ENCODE data around the gene PERM1.
"Not testable (repeated sequence)": the region's sequence is repeated elsewhere in the genome, so short reads cannot be mapped to it uniquely, and the experiment has no call there.

The PERM1 gene

GRCh38 chr1:1001057-1001783 lies 19.3 kb upstream of the PERM1 start:
- peak overlapping the region; percentile 43; the same call in 1 of the 2 replicates for H3K4me3 ChIP-seq (ENCODE audit: low read length)
- peaks cover 93% of the 10 kb centered on the region for H3K27me3 ChIP-seq (ENCODE audit: insufficient read depth, low read length)

GRCh38 chr1:1000357-1001056 lies 18.6 kb upstream of the PERM1 start:
- Histone ChIP-seq H3K9ac (ENCODE audit: low read depth, low read length) (no peak overlapping the region), H3K9me3 (ENCODE audit: insufficient read depth, low read depth, low read length) (no peaks in the 10 kb centered on the region), H3K4me1 (ENCODE audit: insufficient read depth, low read length) (peaks cover 7% of the 10 kb centered on the region; the same call in 1 of the 2 replicates), H3K27ac (ENCODE audit: low read length) (no peak overlapping the region), H3K36me3 (ENCODE audit: insufficient read depth, low read depth, low read length) (no peaks in the 10 kb centered on the region), H3K4me3 (ENCODE audit: low read length) (peak overlapping the region; percentile 61), H3K27me3 (ENCODE audit: insufficient read depth, low read length) (peaks cover 99% of the 10 kb centered on the region)

More at GRCh38 chr1:1001057-1001783, 19.3 kb upstream of the PERM1 start:
- Histone ChIP-seq H3K9me3 (ENCODE audit: insufficient read depth, low read depth, low read length) (no peaks in the 10 kb centered on the region), H3K27ac (ENCODE audit: low read length) (no peak overlapping the region), H3K36me3 (ENCODE audit: insufficient read depth, low read depth, low read length) (no peaks in the 10 kb centered on the region), H3K4me1 (ENCODE audit: insufficient read depth, low read length) (peaks cover 7% of the 10 kb centered on the region; the same call in 1 of the 2 replicates), H3K9ac (ENCODE audit: low read depth, low read length) (no peak overlapping the region)

DNA sequence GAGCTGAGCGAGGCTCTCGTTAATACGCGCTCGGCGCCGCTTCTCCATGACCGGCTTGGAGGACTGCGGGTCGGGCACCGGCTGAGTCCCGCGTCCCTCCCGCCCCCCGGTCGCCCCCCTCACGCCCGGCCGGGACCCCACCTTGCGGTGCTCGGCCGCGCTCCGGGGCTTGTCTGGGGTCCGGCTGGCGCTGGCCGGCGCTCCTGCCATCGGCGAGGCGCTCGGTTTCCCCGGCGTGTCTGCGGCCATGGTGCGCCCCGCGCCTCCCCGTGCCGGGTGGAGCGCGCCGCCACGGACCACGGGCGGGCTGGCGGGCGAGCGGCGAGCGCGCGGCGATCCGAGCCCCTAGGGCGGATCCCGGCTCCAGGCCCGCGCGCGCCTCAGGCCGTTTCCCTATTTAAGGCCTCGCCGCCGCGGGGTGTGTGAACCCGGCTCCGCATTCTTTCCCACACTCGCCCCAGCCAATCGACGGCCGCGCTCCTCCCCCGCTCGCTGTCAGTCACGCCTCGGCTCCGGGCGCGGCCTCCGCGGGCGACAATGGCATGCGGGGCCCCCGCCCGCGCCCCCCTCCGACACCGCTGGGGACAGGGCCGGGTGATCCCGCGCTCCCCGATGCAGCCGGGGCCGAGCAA lies 17.9 kb upstream of the PERM1 start, which contains the start of gene HES4:
Gene HES4 (minus strand): TSS at position 373 of the 632 bp plus-strand sequence. CDS start 124 bp downstream, at position 249.
- no peak within 1 kb of the TSS for H3K27ac ChIP-seq (ENCODE audit: low read length)
- H3K4me3 ChIP-seq (ENCODE audit: low read length) = peak within 1 kb of the TSS; percentile 61
- peaks cover 99% of the 10 kb centered on the region for H3K27me3 ChIP-seq (ENCODE audit: insufficient read depth, low read length)
- H3K4me1 ChIP-seq (ENCODE audit: insufficient read depth, low read length) = peaks cover 5% of the 10 kb centered on the region; the same call in 1 of the 2 replicates
- no peaks in the 10 kb centered on the region for H3K36me3 ChIP-seq (ENCODE audit: insufficient read depth, low read depth, low read length)
- no peak within 1 kb of the TSS for H3K9ac ChIP-seq (ENCODE audit: low read depth, low read length)
- H3K9me3 ChIP-seq (ENCODE audit: insufficient read depth, low read depth, low read length) = no peaks in the 10 kb centered on the region

- Histone ChIP-seq H3K9me3 (ENCODE audit: insufficient read depth, low read depth, low read length) (no peaks in the 10 kb centered on the region), H3K4me1 (ENCODE audit: insufficient read depth, low read length) (no peaks in the 10 kb centered on the region), H3K4me3 (ENCODE audit: low read length) (no peak overlapping the region; the same call in 1 of the 2 replicates), H3K27me3 (ENCODE audit: insufficient read depth, low read length) (peaks cover 99% of the 10 kb centered on the region), H3K27ac (ENCODE audit: low read length) (no peak overlapping the region), H3K36me3 (ENCODE audit: insufficient read depth, low read depth, low read length) (no peaks in the 10 kb centered on the region), H3K9ac (ENCODE audit: low read depth, low read length) (no peak overlapping the region)
Observed at GRCh38 chr1:998995-999724, 17.3 kb upstream of the PERM1 start.

- H3K36me3 ChIP-seq (ENCODE audit: insufficient read depth, low read depth, low read length) = no peaks in the 10 kb centered on the region
- no peak overlapping the region for H3K27ac ChIP-seq (ENCODE audit: low read length)
- no peak overlapping the region; the same call in 1 of the 2 replicates for H3K4me3 ChIP-seq (ENCODE audit: low read length)
- no peaks in the 10 kb centered on the region for H3K9me3 ChIP-seq (ENCODE audit: insufficient read depth, low read depth, low read length)
- peaks cover 98% of the 10 kb centered on the region for H3K27me3 ChIP-seq (ENCODE audit: insufficient read depth, low read length)
- no peak overlapping the region for H3K9ac ChIP-seq (ENCODE audit: low read depth, low read length)
- H3K4me1 ChIP-seq (ENCODE audit: insufficient read depth, low read length) = no peaks in the 10 kb centered on the region
Observed at GRCh38 chr1:998745-998994, 16.8 kb upstream of the PERM1 start.

DNA sequence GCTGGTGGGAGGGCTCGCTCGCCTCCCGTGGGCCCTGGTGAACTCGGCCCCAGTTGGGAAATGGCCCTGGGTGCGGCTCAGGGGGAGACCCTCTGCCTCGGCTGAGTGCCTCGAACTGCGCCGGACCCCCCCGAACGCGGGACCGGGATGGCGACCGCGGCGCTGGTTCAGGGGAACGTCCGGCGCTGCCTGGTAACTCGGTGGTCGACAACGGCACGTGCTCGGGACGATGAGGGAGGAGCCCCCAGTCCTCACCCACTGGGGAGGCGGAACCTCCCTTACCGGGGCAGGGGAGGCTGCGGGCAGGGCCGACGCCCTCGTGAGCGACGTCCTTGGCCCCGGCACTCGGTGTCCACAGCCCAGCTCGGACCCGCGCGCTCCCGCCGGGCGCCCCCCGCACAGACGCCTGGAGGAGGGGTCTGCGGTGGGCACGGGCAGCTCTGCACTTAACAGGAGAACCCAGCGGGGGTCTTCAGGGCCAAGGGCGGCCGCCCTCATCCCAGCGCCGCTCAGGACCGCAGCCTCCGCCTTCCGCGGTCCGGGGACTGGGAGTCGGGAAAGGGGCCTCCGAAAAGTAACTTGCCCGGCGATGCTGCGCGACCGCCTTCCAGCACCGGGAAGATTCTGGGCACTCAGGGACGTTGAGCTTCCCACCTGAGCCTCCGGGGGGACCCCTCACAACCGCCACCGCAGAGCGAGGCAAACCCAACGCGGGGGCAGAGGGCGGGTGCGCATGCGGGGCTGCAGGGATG lies 16.3 kb upstream of the PERM1 start:
- Histone ChIP-seq H3K27me3 (ENCODE audit: insufficient read depth, low read length) (peaks cover 98% of the 10 kb centered on the region), H3K9me3 (ENCODE audit: insufficient read depth, low read depth, low read length) (no peaks in the 10 kb centered on the region), H3K36me3 (ENCODE audit: insufficient read depth, low read depth, low read length) (no peaks in the 10 kb centered on the region), H3K9ac (ENCODE audit: low read depth, low read length) (no peak overlapping the region), H3K4me3 (ENCODE audit: low read length) (no peak overlapping the region), H3K27ac (ENCODE audit: low read length) (no peak overlapping the region), H3K4me1 (ENCODE audit: insufficient read depth, low read length) (no peaks in the 10 kb centered on the region)

GRCh38 chr1:997713-997992 lies 15.8 kb upstream of the PERM1 start:
- no peak overlapping the region for H3K27ac ChIP-seq (ENCODE audit: low read length)
- H3K36me3 ChIP-seq (ENCODE audit: insufficient read depth, low read depth, low read length) = no peaks in the 10 kb centered on the region
- no peaks in the 10 kb centered on the region for H3K4me1 ChIP-seq (ENCODE audit: insufficient read depth, low read length)
- no peak overlapping the region for H3K4me3 ChIP-seq (ENCODE audit: low read length)
- no peak overlapping the region for H3K9ac ChIP-seq (ENCODE audit: low read depth, low read length)
- H3K27me3 ChIP-seq (ENCODE audit: insufficient read depth, low read length) = peaks cover 98% of the 10 kb centered on the region
- no peaks in the 10 kb centered on the region for H3K9me3 ChIP-seq (ENCODE audit: insufficient read depth, low read depth, low read length)

GRCh38 chr1:996851-997712 lies 15.2 kb upstream of the PERM1 start:
- no peak overlapping the region for H3K27ac ChIP-seq (ENCODE audit: low read length)
- no peaks in the 10 kb centered on the region for H3K9me3 ChIP-seq (ENCODE audit: insufficient read depth, low read depth, low read length)
- H3K4me3 ChIP-seq (ENCODE audit: low read length) = no peak overlapping the region
- H3K36me3 ChIP-seq (ENCODE audit: insufficient read depth, low read depth, low read length) = no peaks in the 10 kb centered on the region
- no peaks in the 10 kb centered on the region for H3K4me1 ChIP-seq (ENCODE audit: insufficient read depth, low read length)
- peaks cover 96% of the 10 kb centered on the region for H3K27me3 ChIP-seq (ENCODE audit: insufficient read depth, low read length)
- H3K9ac ChIP-seq (ENCODE audit: low read depth, low read length) = no peak overlapping the region

GRCh38 chr1:995665-996633 lies 14.1 kb upstream of the PERM1 start:
- no peaks in the 10 kb centered on the region for H3K36me3 ChIP-seq (ENCODE audit: insufficient read depth, low read depth, low read length)
- H3K27ac ChIP-seq (ENCODE audit: low read length) = no peak overlapping the region
- no peaks in the 10 kb centered on the region for H3K4me1 ChIP-seq (ENCODE audit: insufficient read depth, low read length)
- no peak overlapping the region for H3K4me3 ChIP-seq (ENCODE audit: low read length)
- no peaks in the 10 kb centered on the region for H3K9me3 ChIP-seq (ENCODE audit: insufficient read depth, low read depth, low read length)
- H3K27me3 ChIP-seq (ENCODE audit: insufficient read depth, low read length) = peaks cover 94% of the 10 kb centered on the region
- no peak overlapping the region for H3K9ac ChIP-seq (ENCODE audit: low read depth, low read length)

- not testable (repeated sequence) for H3K4me1 ChIP-seq (ENCODE audit: insufficient read depth, low read length); H3K36me3 ChIP-seq (ENCODE audit: insufficient read depth, low read depth, low read length); H3K4me3 ChIP-seq (ENCODE audit: low read length); H3K27ac ChIP-seq (ENCODE audit: low read length); H3K9me3 ChIP-seq (ENCODE audit: insufficient read depth, low read depth, low read length); H3K9ac ChIP-seq (ENCODE audit: low read depth, low read length)
- H3K27me3 ChIP-seq (ENCODE audit: insufficient read depth, low read length) = peaks cover 91% of the 10 kb centered on the region
Observed at GRCh38 chr1:994546-994945, 12.7 kb upstream of the PERM1 start.
